Fibroblast of villous mesenchyme (primary cell): ENCODE measurements around the gene COL27A1. TPM values are rescaled to one million over a fixed set of nuclear protein-coding genes. Genes with fewer than 3 reads are reported as not detected.
"Not testable (repeated sequence)": the region's sequence is repeated elsewhere in the genome, so short reads cannot be mapped to it uniquely, and the experiment has no call there.

ENCODE experiments used
- DNase-seq: peaks from one replicate; pipeline ENCODE4 v3.0.0-alpha.2; 2010; ENCODE audit warnings: low read depth
- H3K4me3 ChIP-seq: 2 replicates; pipeline ENCODE4 v1.5.1; 2011; ENCODE audit warnings: low read depth, mild to moderate bottlenecking, low read length
- CTCF ChIP-seq: IDR thresholded peaks from 2 replicates; pipeline ENCODE4 v1.5.1; 2012; ENCODE audit warnings: low read depth, mild to moderate bottlenecking, low read length; ENCODE audit not compliant: insufficient read depth
- total RNA-seq: library from RNA; depleted of rRNA; stranded (reverse); fragments of >200 nt; gene quantifications from 2 replicates; pipeline ENCODE4 v1.2.3, GENCODE V29; 2012

Gene COL27A1
- total RNA-seq, 1 donor = 23.3 TPM

GRCh38 chr9:114124138-114124537 lies 31.2 kb upstream of the COL27A1 start:
- no peak overlapping the region for H3K4me3 ChIP-seq
- no peak for TF ChIP-seq CTCF
- no peak for DNase-seq

GRCh38 chr9:114124666-114125475 lies 30.5 kb upstream of the COL27A1 start:
- H3K4me3 ChIP-seq = no peak overlapping the region
- no peak for DNase-seq
- no peak for TF ChIP-seq CTCF

- no peak overlapping the region for H3K4me3 ChIP-seq
- no peak for TF ChIP-seq CTCF
- DNase-seq = no peak
Observed at GRCh38 chr9:114125476-114126013, 29.8 kb upstream of the COL27A1 start.

- DNase-seq = no peak
Observed at GRCh38 chr9:114126247-114127060, 28.9 kb upstream of the COL27A1 start.

GRCh38 chr9:114128759-114129158 lies 26.6 kb upstream of the COL27A1 start:
- not testable (repeated sequence) for DNase-seq, H3K4me3 ChIP-seq

More at GRCh38 chr9:114126247-114127060, 28.9 kb upstream of the COL27A1 start:
- TF ChIP-seq CTCF = no peak
- no peak overlapping the region for H3K4me3 ChIP-seq

- no peak for DNase-seq
- no peak for TF ChIP-seq CTCF
- H3K4me3 ChIP-seq = no peak overlapping the region
Observed at GRCh38 chr9:114130141-114130540, 25.2 kb upstream of the COL27A1 start.
